Fibroblast of the aortic adventitia (primary cell): ENCODE data around the gene ACTG1. TPM values are rescaled to one million over a fixed set of nuclear protein-coding genes. Genes with fewer than 3 reads are reported as not detected.

ENCODE experiments used
- DNase-seq: peaks from one replicate; pipeline ENCODE4 v3.0.0-alpha.2; 2010; ENCODE audit warnings: low read depth
- H3K4me3 ChIP-seq: 2 replicates; pipeline ENCODE4 v1.5.1; 2011; ENCODE audit warnings: low read depth, mild to moderate bottlenecking, control low read depth, low read length, moderate library complexity
- total RNA-seq: library from RNA; depleted of rRNA; stranded (reverse); fragments of >200 nt; gene quantifications from 2 replicates; pipeline ENCODE4 v1.2.3, GENCODE V29; 2012; ENCODE audit warnings: low replicate concordance
- TF ChIP-seq, protein P1 (sequence below): IDR thresholded peaks from 2 replicates; pipeline ENCODE4 v1.5.1; 2011; ENCODE audit warnings: mild to moderate bottlenecking, low read length, control low read depth, inconsistent platforms; ENCODE audit not compliant: insufficient read depth

Gene ACTG1
- total RNA-seq, 1 donor = 6,650 TPM

DNA sequence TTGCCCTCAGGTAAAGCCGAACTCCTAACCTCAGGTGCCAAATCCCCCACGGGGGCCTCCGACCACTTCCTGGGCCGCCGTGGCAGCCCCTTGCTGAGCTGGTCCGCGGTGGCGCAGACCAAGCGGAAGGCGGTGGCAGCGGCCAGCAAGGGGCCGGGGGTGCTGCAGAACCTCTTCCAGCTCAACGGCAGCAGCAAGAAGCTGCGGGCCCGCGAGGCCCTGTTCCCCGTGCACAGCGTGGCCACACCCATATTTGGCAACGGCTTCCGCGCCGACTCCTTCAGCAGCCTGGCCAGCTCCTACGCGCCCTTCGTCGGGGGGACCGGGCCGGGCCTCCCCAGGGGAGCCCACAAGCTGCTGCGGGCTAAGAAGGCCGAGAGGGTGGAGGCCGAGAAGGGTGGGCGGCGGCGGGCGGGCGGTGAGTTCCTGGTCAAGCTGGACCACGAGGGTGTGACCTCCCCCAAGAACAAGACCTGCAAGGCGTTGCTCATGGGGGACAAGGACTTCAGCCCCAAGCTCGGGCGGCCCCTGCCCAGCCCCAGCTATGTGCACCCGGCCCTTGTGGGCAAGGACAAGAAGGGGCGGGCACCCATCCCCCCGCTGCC lies 51.6 kb downstream of the ACTG1 start:
- TF ChIP-seq, protein P1, sequence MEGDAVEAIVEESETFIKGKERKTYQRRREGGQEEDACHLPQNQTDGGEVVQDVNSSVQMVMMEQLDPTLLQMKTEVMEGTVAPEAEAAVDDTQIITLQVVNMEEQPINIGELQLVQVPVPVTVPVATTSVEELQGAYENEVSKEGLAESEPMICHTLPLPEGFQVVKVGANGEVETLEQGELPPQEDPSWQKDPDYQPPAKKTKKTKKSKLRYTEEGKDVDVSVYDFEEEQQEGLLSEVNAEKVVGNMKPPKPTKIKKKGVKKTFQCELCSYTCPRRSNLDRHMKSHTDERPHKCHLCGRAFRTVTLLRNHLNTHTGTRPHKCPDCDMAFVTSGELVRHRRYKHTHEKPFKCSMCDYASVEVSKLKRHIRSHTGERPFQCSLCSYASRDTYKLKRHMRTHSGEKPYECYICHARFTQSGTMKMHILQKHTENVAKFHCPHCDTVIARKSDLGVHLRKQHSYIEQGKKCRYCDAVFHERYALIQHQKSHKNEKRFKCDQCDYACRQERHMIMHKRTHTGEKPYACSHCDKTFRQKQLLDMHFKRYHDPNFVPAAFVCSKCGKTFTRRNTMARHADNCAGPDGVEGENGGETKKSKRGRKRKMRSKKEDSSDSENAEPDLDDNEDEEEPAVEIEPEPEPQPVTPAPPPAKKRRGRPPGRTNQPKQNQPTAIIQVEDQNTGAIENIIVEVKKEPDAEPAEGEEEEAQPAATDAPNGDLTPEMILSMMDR = no peak
- H3K4me3 ChIP-seq = no peak overlapping the region

More for the DNA sequence above, 51.6 kb downstream of the ACTG1 start:
- DNase-seq = no peak

Other genes with a start within 250 kb of the ACTG1 start
- gene SLC38A10, start 217.5 kb downstream of the ACTG1 start, total RNA-seq = 49.5 and 90.5 TPM in 2 replicates
- gene BAHCC1, start 117.3 kb downstream of the ACTG1 start, total RNA-seq = 11.7 and 14.3 TPM in 2 replicates
- 1.3 and 1.8 TPM in 2 replicates for gene FSCN2, start 15.6 kb upstream of the ACTG1 start, total RNA-seq
- gene FAAP100, start 39.6 kb upstream of the ACTG1 start, total RNA-seq = 31.7 and 32.4 TPM in 2 replicates
- 34.4 and 60.3 TPM in 2 replicates for gene NPLOC4, start 124.3 kb upstream of the ACTG1 start, total RNA-seq
- gene TSPAN10, start 124.4 kb upstream of the ACTG1 start, total RNA-seq = 2.7 and 4.5 TPM in 2 replicates
- gene PDE6G, start 143.7 kb upstream of the ACTG1 start, total RNA-seq = 0.63 TPM in 1 of 2 replicates, not detected in the other
- gene OXLD1, start 153.8 kb upstream of the ACTG1 start, total RNA-seq = 20.7 and 22.2 TPM in 2 replicates
- 7.0 and 12.0 TPM in 2 replicates for gene CCDC137, start 153.9 kb upstream of the ACTG1 start, total RNA-seq
- gene ARL16, start 171.0 kb upstream of the ACTG1 start, total RNA-seq = 21.3 and 26.4 TPM in 2 replicates
- gene HGS, start 171.2 kb upstream of the ACTG1 start, total RNA-seq = 89.0 and 94.7 TPM in 2 replicates
- gene MRPL12, start 190.6 kb upstream of the ACTG1 start, total RNA-seq = 19.2 and 23.7 TPM in 2 replicates
- 4.1 and 19.3 TPM in 2 replicates for gene SLC25A10, start 199.5 kb upstream of the ACTG1 start, total RNA-seq